ENCODE measurements around the gene LPAR1. TPM values are rescaled to one million over a fixed set of nuclear protein-coding genes. Genes with fewer than 3 reads are reported as not detected.
"Not testable (repeated sequence)": the region's sequence is repeated elsewhere in the genome, so short reads cannot be mapped to it uniquely, and the experiment has no call there.

Gene LPAR1
- polyA plus RNA-seq, 3 donors: 20.1 to 28.6 (median 22.6) TPM

DNA sequence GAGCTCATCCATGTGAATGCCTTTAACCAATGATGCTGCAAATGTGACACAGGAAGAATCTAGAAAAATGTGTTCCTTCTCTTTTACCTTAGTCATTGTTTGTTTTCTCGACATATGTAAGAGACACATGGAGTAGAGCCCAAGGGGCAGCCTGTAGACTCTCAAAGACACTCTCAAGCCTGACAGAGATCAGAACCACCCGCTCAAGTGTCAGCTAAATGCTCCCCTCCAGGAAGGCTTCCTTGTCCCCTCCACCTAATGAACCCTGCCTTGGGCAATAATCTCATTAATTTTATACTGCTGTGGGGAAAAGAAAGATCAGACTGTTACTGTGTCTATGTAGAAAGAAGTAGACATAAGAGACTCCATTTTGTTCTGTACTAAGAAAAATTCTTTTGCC is 212.3 kb downstream of the LPAR1 start:
- DNase-seq: no peak

DNA sequence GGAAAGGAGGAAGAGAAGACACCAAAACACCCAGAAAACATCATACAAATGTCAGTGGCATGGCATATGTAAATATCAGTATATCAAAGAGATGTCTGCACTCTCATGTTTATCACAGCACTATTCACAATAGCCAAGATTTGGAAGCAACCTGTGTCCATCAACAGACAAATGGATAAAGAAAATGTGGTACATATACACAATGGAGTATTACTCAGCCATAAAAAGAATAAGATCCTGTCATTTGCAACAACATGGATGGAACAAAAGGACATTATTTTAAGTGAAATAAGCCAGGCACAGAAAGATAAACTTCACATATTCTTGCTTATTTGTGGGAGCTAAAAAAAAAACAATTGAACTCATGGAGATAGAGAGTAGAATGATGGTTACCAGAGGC is 213.1 kb downstream of the LPAR1 start:
- DNase-seq: not testable (repeated sequence)

Data from renal pelvis (tissue), 4 donors.